ENCODE data around the gene PLXNB3.

Gene PLXNB3

GRCh38 chrX:153789654-153790053, 25.6 kb downstream of the PLXNB3 start:
- Histone ChIP-seq H3K4me3 (ENCODE audit: low read depth, low read length) (no peak overlapping the region), H3K27ac (ENCODE audit: extremely low read depth, low read depth, low read length) (no peak overlapping the region), H3K36me3 (ENCODE audit: control insufficient read depth in 2 of 2, insufficient read depth in 1 of 2, low read length in 2 of 2) (peaks cover 0 to 63% of the 10 kb centered on the region in 2 experiments; a peak in 1 of 3 replicates), H3K9me3 (ENCODE audit: control insufficient read depth, insufficient read depth, low read depth, low read length) (no peaks in the 10 kb centered on the region), H3K4me1 (ENCODE audit: control insufficient read depth, insufficient read depth, low read length) (no peaks in the 10 kb centered on the region)
- ChIA-PET CTCF (no interaction called here), POLR2A (no interaction called here)
- TF ChIP-seq ZNF76 (tag by site-specific recombination; IDR thresholded peaks at IDR 0.05; ENCODE audit: borderline replicate concordance, low read depth) (no peak), TRIM28 (IDR thresholded peaks at IDR 0.05; ENCODE audit: borderline replicate concordance, low read length) (no peak), ZNF580 (tag by site-specific recombination; IDR thresholded peaks at IDR 0.05) (no peak), IKZF3 (tag by site-specific recombination; IDR thresholded peaks at IDR 0.05) (no peak), ZNF148 (tag by site-specific recombination; IDR thresholded peaks at IDR 0.05; ENCODE audit: borderline replicate concordance) (no peak), ZBTB21 (tag by site-specific recombination; IDR thresholded peaks at IDR 0.05) (no peak), ZNF843 (tag by site-specific recombination; IDR thresholded peaks at IDR 0.05) (no peak), ZNF37A (tag by site-specific recombination; IDR thresholded peaks at IDR 0.05) (no peak), TCF7L2 (IDR thresholded peaks at IDR 0.05; ENCODE audit: borderline replicate concordance, low read depth, low read length) (no peak), ZNF223 (tag by site-specific recombination; IDR thresholded peaks at IDR 0.05) (no peak)

- CTCF ChIA-PET: interaction anchor here (1.0 to 1.4 kb wide), 2 partner anchors 24 to 156 kb away, joined by 3 to 4 read pairs; no protein-coding TSS in a partner anchor
- H3K36me3 ChIP-seq (ENCODE audit: control insufficient read depth in 2 of 2, insufficient read depth in 1 of 2, low read length in 2 of 2): peaks cover 0 to 57% of the 10 kb centered on the region in 2 experiments; a peak in 1 of 3 replicates
- peak overlapping the region; percentile 30; the same call in 1 of the 2 replicates for H3K27ac ChIP-seq (ENCODE audit: extremely low read depth, low read depth, low read length)
- H3K9me3 ChIP-seq (ENCODE audit: control insufficient read depth, insufficient read depth, low read depth, low read length): no peaks in the 10 kb centered on the region
- no peak overlapping the region for H3K4me3 ChIP-seq (ENCODE audit: low read depth, low read length)
- POLR2A ChIA-PET: interaction anchor here (1.5 kb wide), 1 partner anchor 9 kb away, joined by 4 read pairs; no protein-coding TSS in a partner anchor
- no peaks in the 10 kb centered on the region for H3K4me1 ChIP-seq (ENCODE audit: control insufficient read depth, insufficient read depth, low read length)
- TF ChIP-seq PBX3 (CRISPR knock-in tag; IDR thresholded peaks at IDR 0.05) (no peak), ZIC2 (tag by site-specific recombination; IDR thresholded peaks at IDR 0.05) (peak; percentile 74), OVOL3 (tag by site-specific recombination; IDR thresholded peaks at IDR 0.05) (no peak), ZFP3 (tag by site-specific recombination; IDR thresholded peaks at IDR 0.05; ENCODE audit: low read depth) (no peak), ZNF707 (tag by site-specific recombination; IDR thresholded peaks at IDR 0.05) (no peak), ATF2 (tag by site-specific recombination; IDR thresholded peaks at IDR 0.05; ENCODE audit: low read depth) (no peak), ZNF747 (tag by site-specific recombination; IDR thresholded peaks at IDR 0.05) (no peak), ZNF416 (tag by site-specific recombination; IDR thresholded peaks at IDR 0.05) (no peak), ZNF76 (tag by site-specific recombination; IDR thresholded peaks at IDR 0.05; ENCODE audit: borderline replicate concordance, low read depth) (no peak), ZNF121 (tag by site-specific recombination; IDR thresholded peaks at IDR 0.05) (no peak), ZXDB (tag by site-specific recombination; IDR thresholded peaks at IDR 0.05) (no peak), ZBTB8A (tag by site-specific recombination; IDR thresholded peaks at IDR 0.05) (no peak), OSR2 (tag by site-specific recombination; IDR thresholded peaks at IDR 0.05) (peak; percentile 46; the same call in 1 of the 2 replicates), GLIS2 (tag by site-specific recombination; IDR thresholded peaks at IDR 0.05) (no peak), ZFHX2 (tag by site-specific recombination; conservative IDR thresholded peaks at IDR 0.05) (no peak), ZNF513 (tag by site-specific recombination; IDR thresholded peaks at IDR 0.05) (no peak), ZNF133 (tag by site-specific recombination; IDR thresholded peaks at IDR 0.05) (no peak)
Observed at GRCh38 chrX:153791104-153791852, 27.2 kb downstream of the PLXNB3 start.
